AG04450 (cell line): Measurements from ENCODE around the gene DIPK1A. TPM values are rescaled to one million over a fixed set of nuclear protein-coding genes. Genes with fewer than 3 reads are reported as not detected.

ENCODE experiments used
- CTCF ChIA-PET: fragments of 300-600, 350-600 bp; formaldehyde crosslinking; extraction: SDS; loops from one replicate; lab custom pipeline; 2022; ENCODE audit warnings: antibody characterized with exemption, inconsistent platforms; lab: Charles Lee
- POLR2A ChIA-PET: fragments of 350-600 bp; formaldehyde crosslinking; extraction: SDS; loops from one replicate; lab custom pipeline; 2021; ENCODE audit warnings: antibody characterized with exemption, inconsistent platforms; lab: Yijun Ruan, JAX
- DNase-seq: peaks from one replicate; pipeline ENCODE4 v3.0.0-alpha.2; 2011; ENCODE audit warnings: low read depth, low spot score
- H3K27ac ChIP-seq: one replicate; pipeline ENCODE4 v1.5.1; 2012; ENCODE audit warnings: low read depth, low read length, control low read depth
- H3K27me3 ChIP-seq: one replicate; pipeline ENCODE4 v1.6.0; 2012; ENCODE audit warnings: low read length; ENCODE audit not compliant: control insufficient read depth, insufficient read depth
- H3K4me3 ChIP-seq: 2 replicates; pipeline ENCODE4 v1.5.1; 2011; ENCODE audit warnings: mild to moderate bottlenecking, low read depth, low read length, control low read depth
- H3K9me3 ChIP-seq: 2 replicates; pipeline ENCODE4 v1.5.1; 2012; ENCODE audit warnings: low read length; ENCODE audit not compliant: control insufficient read depth, insufficient read depth
- polyA plus RNA-seq: library from polyadenylated mRNA; depleted of rRNA; stranded (reverse); fragments of >200 nt; gene quantifications from 2 replicates; pipeline ENCODE4 v1.2.3, GENCODE V29; 2011
- TF ChIP-seq, protein P1 (sequence below): IDR thresholded peaks from 2 replicates; pipeline ENCODE4 v1.5.1; 2011; ENCODE audit warnings: low read depth, low read length, control low read depth, inconsistent platforms

DIPK1A gene
- polyA plus RNA-seq, 1 experiment, result 50.8 TPM

- Histone ChIP-seq H3K9me3 (no peaks in the 10 kb centered on the region), H3K4me3 (no peak overlapping the region), H3K27me3 (no peaks in the 10 kb centered on the region), H3K27ac (no peak overlapping the region)
- no peak for DNase-seq
- ChIA-PET POLR2A (interaction anchor here (2.0 kb wide), 1 partner anchor 32 kb away, joined by 8 read pairs; the partner anchor contains the start of gene EVI5), CTCF (interaction anchor here (1.2 to 6.6 kb wide), 2 partner anchors 15 to 69 kb away, joined by 7 to 57 read pairs; partner anchors contain the start of gene RPL5)
- TF ChIP-seq, protein P1, sequence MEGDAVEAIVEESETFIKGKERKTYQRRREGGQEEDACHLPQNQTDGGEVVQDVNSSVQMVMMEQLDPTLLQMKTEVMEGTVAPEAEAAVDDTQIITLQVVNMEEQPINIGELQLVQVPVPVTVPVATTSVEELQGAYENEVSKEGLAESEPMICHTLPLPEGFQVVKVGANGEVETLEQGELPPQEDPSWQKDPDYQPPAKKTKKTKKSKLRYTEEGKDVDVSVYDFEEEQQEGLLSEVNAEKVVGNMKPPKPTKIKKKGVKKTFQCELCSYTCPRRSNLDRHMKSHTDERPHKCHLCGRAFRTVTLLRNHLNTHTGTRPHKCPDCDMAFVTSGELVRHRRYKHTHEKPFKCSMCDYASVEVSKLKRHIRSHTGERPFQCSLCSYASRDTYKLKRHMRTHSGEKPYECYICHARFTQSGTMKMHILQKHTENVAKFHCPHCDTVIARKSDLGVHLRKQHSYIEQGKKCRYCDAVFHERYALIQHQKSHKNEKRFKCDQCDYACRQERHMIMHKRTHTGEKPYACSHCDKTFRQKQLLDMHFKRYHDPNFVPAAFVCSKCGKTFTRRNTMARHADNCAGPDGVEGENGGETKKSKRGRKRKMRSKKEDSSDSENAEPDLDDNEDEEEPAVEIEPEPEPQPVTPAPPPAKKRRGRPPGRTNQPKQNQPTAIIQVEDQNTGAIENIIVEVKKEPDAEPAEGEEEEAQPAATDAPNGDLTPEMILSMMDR, result no peak
Observed at GRCh38 chr1:92816732-92817131, 144.5 kb downstream of the DIPK1A start.

- TF ChIP-seq, protein P1, result no peak
- Histone ChIP-seq H3K9me3 (no peaks in the 10 kb centered on the region; the same call in 1 of the 2 replicates), H3K4me3 (no peak overlapping the region), H3K27me3 (no peaks in the 10 kb centered on the region), H3K27ac (no peak overlapping the region)
- CTCF ChIA-PET, result interaction anchor here (0.6 to 1.6 kb wide), 3 partner anchors 24 to 233 kb away, joined by 3 read pairs; no protein-coding TSS in a partner anchor
- no peak for DNase-seq
- POLR2A ChIA-PET, result no interaction called here
Observed at GRCh38 chr1:92808381-92808780, 152.9 kb downstream of the DIPK1A start.

DNA sequence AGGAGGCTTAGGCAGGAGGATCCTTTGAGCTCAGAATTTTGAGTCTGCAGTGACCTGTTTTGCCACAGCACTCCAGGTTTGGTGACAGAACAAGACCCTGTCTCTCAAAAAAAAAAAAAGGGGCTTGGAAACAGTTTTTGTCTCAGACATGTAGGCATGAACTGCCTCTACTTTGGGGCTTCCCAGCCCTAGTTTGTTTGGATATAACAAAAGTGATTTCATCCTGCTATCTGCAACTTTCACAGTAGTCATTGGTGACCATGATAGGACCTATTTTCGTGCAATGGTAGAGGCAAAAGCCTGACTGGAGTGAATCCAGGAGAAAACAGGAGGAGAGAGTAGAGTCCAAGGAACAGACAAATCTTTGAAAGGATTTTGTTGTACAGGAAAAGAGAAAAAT is 156.0 kb downstream of the DIPK1A start:
- CTCF ChIA-PET, result interaction anchor here (0.6 to 2.0 kb wide), 3 partner anchors 13 to 56 kb away, joined by 3 to 5 read pairs (median 4); no protein-coding TSS in a partner anchor
- TF ChIP-seq, protein P1, result no peak
- Histone ChIP-seq H3K27me3 (no peaks in the 10 kb centered on the region), H3K4me3 (no peak overlapping the region), H3K9me3 (no peaks in the 10 kb centered on the region), H3K27ac (peak overlapping the region; percentile 94)
- DNase-seq, result no peak
- POLR2A ChIA-PET, result interaction anchor here (1.0 to 1.8 kb wide), 2 partner anchors 10 to 26 kb away, joined by 4 to 7 read pairs; partner anchors contain the start of gene RPL5

- H3K4me3 ChIP-seq, result no peak overlapping the region
- DNase-seq, result peak; percentile 95
- CTCF ChIA-PET, result interaction anchor here (0.6 to 2.0 kb wide), 6 partner anchors 13 to 256 kb away, joined by 3 to 6 read pairs (median 4); partner anchors contain the start of gene EVI5
- POLR2A ChIA-PET, result interaction anchor here (1.0 to 1.8 kb wide), 2 partner anchors 10 to 27 kb away, joined by 4 to 7 read pairs; partner anchors contain the start of gene RPL5
- peak overlapping the region; percentile 94 for H3K27ac ChIP-seq
- TF ChIP-seq, protein P1, result no peak
- H3K9me3 ChIP-seq, result no peaks in the 10 kb centered on the region
- no peaks in the 10 kb centered on the region for H3K27me3 ChIP-seq
Observed at GRCh38 chr1:92804721-92805201, 156.5 kb downstream of the DIPK1A start.

DNA sequence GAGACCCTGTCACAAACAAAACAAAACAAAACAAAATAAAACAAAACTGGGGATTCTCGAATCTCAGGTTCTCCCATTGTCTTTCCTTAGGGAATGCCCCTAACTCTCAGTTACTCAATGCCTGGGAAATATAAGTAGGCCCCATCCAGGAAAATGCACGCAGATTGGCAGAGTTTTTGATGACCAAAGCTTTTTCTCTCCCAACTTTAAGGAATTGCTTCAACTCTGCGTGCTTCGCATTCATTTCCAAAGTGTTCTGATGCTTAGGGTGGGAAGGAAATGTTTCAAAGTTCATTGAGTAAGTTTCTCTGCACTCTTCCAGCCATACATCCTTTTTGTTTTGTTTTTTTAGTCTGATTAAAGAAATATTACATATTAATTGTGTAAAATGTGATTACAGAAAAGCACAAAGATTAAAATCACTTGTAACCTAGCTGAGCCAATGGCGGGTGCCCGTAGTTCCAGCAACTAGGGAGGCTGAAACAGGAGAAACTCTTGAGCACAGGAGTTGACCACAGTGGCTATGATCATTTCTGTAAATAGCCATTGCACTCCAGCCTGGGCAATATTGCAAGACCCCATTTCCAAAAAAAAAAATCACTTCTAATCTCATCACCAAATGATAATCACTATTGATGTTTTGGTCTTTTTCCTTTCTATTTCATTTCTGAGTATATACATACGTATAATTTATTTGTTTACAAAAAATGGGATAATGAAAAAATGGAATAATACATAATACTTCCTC is 157.9 kb downstream of the DIPK1A start:
- no peak overlapping the region for H3K4me3 ChIP-seq
- no peak overlapping the region for H3K27ac ChIP-seq
- no peaks in the 10 kb centered on the region for H3K27me3 ChIP-seq
- ChIA-PET CTCF (interaction anchor here (1.1 to 2.0 kb wide), 3 partner anchors 18 to 54 kb away, joined by 3 to 6 read pairs (median 5); partner anchors contain the start of gene EVI5), POLR2A (interaction anchor here (1.8 kb wide), 1 partner anchor 28 kb away, joined by 7 read pairs; the partner anchor contains the start of gene RPL5)
- no peak for DNase-seq
- H3K9me3 ChIP-seq, result no peaks in the 10 kb centered on the region
- TF ChIP-seq, protein P1, result no peak
